SK-N-SH treated with all-trans-retinoic acid at 6 μM for 48 hours (cell line): ENCODE data around the gene PKDREJ.

ENCODE experiments used
- ATAC-seq: fragments of 200-7000 bp; cut with Tn5 transposase; 3 replicates; pipeline ENCODE4 v1.9.1; 2020; ENCODE audit warnings: mild to moderate bottlenecking, moderate library complexity
- BACH2 ChIP-seq: fragments of 250-450 bp; sonication (Bioruptor Pico); IDR thresholded peaks from 2 replicates; pipeline ENCODE4 v1.9.0; 2021; ENCODE audit warnings: mild to moderate bottlenecking, borderline replicate concordance
- CREB5 ChIP-seq: fragments of 250-450 bp; sonication (Bioruptor Pico); IDR thresholded peaks from 2 replicates; pipeline ENCODE4 v1.5.1; 2020; ENCODE audit warnings: low read depth, mild to moderate bottlenecking, moderate library complexity
- CSDC2 ChIP-seq: fragments of 250-450 bp; sonication (Bioruptor Pico); IDR thresholded peaks from 2 replicates; pipeline ENCODE4 v1.5.0; 2020; ENCODE audit warnings: mild to moderate bottlenecking, moderate library complexity
- ESRRG ChIP-seq: fragments of 250-450 bp; sonication (Bioruptor Pico); IDR thresholded peaks from 2 replicates; pipeline ENCODE4 v1.6.1; 2021; ENCODE audit warnings: mild to moderate bottlenecking
- GLIS3 ChIP-seq: fragments of 250-450 bp; sonication (Bioruptor Pico); IDR thresholded peaks from 2 replicates; pipeline ENCODE4 v1.5.0; 2020; ENCODE audit warnings: mild to moderate bottlenecking, moderate library complexity
- ISL1 ChIP-seq: fragments of 250-450 bp; sonication (Bioruptor Pico); IDR thresholded peaks from 2 replicates; pipeline ENCODE4 v2.1.2; 2022; ENCODE audit warnings: mild to moderate bottlenecking, moderate library complexity
- PATZ1 ChIP-seq: fragments of 250-450 bp; sonication (Bioruptor Pico); IDR thresholded peaks from 2 replicates; pipeline ENCODE4 v1.8.0; 2020; ENCODE audit warnings: mild to moderate bottlenecking, moderate library complexity, borderline replicate concordance
- POU6F1 ChIP-seq: fragments of 250-450 bp; sonication (Bioruptor Pico); IDR thresholded peaks from 2 replicates; pipeline ENCODE4 v1.8.0; 2021; ENCODE audit warnings: low read depth, mild to moderate bottlenecking, moderate library complexity, borderline replicate concordance
- PPARA ChIP-seq: fragments of 250-450 bp; sonication (Bioruptor Pico); IDR thresholded peaks from 2 replicates; pipeline ENCODE4 v1.5.0; 2020; ENCODE audit warnings: mild to moderate bottlenecking, borderline replicate concordance
- RARB ChIP-seq: fragments of 250-450 bp; sonication (Bioruptor Pico); IDR thresholded peaks from 2 replicates; pipeline ENCODE4 v1.8.0; 2021; ENCODE audit warnings: mild to moderate bottlenecking, moderate library complexity
- SNAI2 ChIP-seq: fragments of 250-450 bp; sonication (Bioruptor Pico); IDR thresholded peaks from 2 replicates; pipeline ENCODE4 v1.5.0; 2020; ENCODE audit warnings: mild to moderate bottlenecking, moderate library complexity
- TCF4 ChIP-seq: fragments of 250-450 bp; sonication (Bioruptor Pico); IDR thresholded peaks from 2 replicates; pipeline ENCODE4 v1.8.0; 2021; ENCODE audit warnings: mild to moderate bottlenecking, moderate library complexity, borderline replicate concordance
- TOX ChIP-seq: fragments of 250-450 bp; sonication (Bioruptor Pico); IDR thresholded peaks from 2 replicates; pipeline ENCODE4 v1.8.0; 2021; ENCODE audit warnings: mild to moderate bottlenecking, moderate library complexity, borderline replicate concordance
- TSHZ2 ChIP-seq: fragments of 250-450 bp; sonication (Bioruptor Pico); IDR thresholded peaks from 2 replicates; pipeline ENCODE4 v1.5.0; 2020; ENCODE audit warnings: mild to moderate bottlenecking, moderate library complexity
- ZC3H10 ChIP-seq: fragments of 250-450 bp; sonication (Bioruptor Pico); IDR thresholded peaks from 2 replicates; pipeline ENCODE4 v1.5.1; 2021; ENCODE audit warnings: mild to moderate bottlenecking, moderate library complexity
- ZFP3 ChIP-seq: fragments of 250-450 bp; sonication (Bioruptor Pico); IDR thresholded peaks from 2 replicates; pipeline ENCODE4 v1.5.0; 2020; ENCODE audit warnings: mild to moderate bottlenecking, moderate library complexity
- ZFP30 ChIP-seq: fragments of 450-650 bp; formaldehyde crosslinking; IDR thresholded peaks from 2 replicates; pipeline ENCODE4 v1.5.0; 2022; ENCODE audit warnings: mild to moderate bottlenecking, moderate library complexity
- ZNF565 ChIP-seq: fragments of 450-650 bp; formaldehyde crosslinking; conservative IDR thresholded peaks from 2 replicates; pipeline ENCODE4 v1.5.0; 2020; ENCODE audit warnings: low read depth, mild to moderate bottlenecking, moderate library complexity
- ZNF70 ChIP-seq: fragments of 450-650 bp; formaldehyde crosslinking; IDR thresholded peaks from 2 replicates; pipeline ENCODE4 v1.5.0; 2020; ENCODE audit warnings: mild to moderate bottlenecking, moderate library complexity
- ZNF8 ChIP-seq: fragments of 450-650 bp; formaldehyde crosslinking; IDR thresholded peaks from 2 replicates; pipeline ENCODE4 v1.5.0; 2020; ENCODE audit warnings: mild to moderate bottlenecking, moderate library complexity
- TF ChIP-seq, protein P1 (sequence below): fragments of 250-450 bp; sonication (Bioruptor Pico); IDR thresholded peaks from 2 replicates; pipeline ENCODE4 v1.5.1; 2021; ENCODE audit warnings: mild to moderate bottlenecking, moderate library complexity

The PKDREJ gene

DNA sequence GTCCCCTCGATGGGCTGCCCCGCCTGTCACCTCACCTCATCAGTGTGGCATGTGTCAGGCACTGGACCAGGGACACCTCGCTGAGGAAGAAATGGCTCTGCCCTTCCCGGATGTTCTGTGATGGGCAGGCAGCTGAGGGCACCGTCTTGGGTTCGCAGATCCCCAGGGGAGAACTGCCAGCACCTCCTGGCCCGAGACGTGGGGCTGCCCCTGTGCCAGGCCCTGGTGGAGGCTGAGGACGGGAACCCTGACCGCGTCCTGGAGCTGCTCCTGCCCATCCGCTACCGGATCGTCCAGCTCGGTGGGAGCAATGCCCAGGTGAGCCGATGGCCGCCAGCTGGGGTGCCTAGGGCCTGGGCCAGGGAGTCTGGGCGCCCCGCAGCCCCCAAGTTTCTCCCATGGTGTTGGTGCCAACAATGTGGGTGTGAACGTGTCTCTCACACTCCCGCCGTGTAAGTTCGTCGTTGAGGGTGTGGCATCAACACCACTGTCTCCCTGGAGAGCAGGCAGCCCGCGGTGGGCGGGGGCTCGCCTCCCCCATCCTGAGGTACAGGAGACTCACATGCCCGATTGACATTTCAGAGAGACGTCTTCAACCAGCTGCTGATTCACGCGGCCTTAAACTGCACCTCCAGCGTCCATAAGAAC, 26.2 kb upstream of the PKDREJ start:
- TF ChIP-seq PATZ1 (CRISPR knock-in tag) (no peak), TCF4 (CRISPR knock-in tag) (no peak), ZC3H10 (CRISPR knock-in tag) (no peak), SNAI2 (CRISPR knock-in tag) (no peak), ZFP3 (CRISPR knock-in tag) (no peak), ESRRG (no peak), ZNF70 (CRISPR knock-in tag) (no peak), CSDC2 (CRISPR knock-in tag) (no peak), CREB5 (CRISPR knock-in tag) (no peak), TSHZ2 (CRISPR knock-in tag) (no peak), ZNF565 (CRISPR knock-in tag) (no peak), TOX (CRISPR knock-in tag) (no peak), PPARA (CRISPR knock-in tag) (no peak), BACH2 (CRISPR knock-in tag) (no peak), GLIS3 (CRISPR knock-in tag) (no peak), ISL1 (CRISPR knock-in tag) (no peak), RARB (CRISPR knock-in tag) (no peak)
- TF ChIP-seq, protein P1, sequence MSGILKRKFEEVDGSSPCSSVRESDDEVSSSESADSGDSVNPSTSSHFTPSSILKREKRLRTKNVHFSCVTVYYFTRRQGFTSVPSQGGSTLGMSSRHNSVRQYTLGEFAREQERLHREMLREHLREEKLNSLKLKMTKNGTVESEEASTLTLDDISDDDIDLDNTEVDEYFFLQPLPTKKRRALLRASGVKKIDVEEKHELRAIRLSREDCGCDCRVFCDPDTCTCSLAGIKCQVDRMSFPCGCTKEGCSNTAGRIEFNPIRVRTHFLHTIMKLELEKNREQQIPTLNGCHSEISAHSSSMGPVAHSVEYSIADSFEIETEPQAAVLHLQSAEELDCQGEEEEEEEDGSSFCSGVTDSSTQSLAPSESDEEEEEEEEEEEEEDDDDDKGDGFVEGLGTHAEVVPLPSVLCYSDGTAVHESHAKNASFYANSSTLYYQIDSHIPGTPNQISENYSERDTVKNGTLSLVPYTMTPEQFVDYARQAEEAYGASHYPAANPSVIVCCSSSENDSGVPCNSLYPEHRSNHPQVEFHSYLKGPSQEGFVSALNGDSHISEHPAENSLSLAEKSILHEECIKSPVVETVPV, result no peak

GRCh38 chr22:46288846-46289243, 25.7 kb upstream of the PKDREJ start:
- TF ChIP-seq ZFP30 (CRISPR knock-in tag), result no peak
- TF ChIP-seq ZNF70 (CRISPR knock-in tag), result no peak
- TF ChIP-seq ZNF8 (CRISPR knock-in tag), result no peak
- no peak for TF ChIP-seq POU6F1 (CRISPR knock-in tag)
- no peak for TF ChIP-seq SNAI2 (CRISPR knock-in tag)
- no peak for TF ChIP-seq TSHZ2 (CRISPR knock-in tag)
- TF ChIP-seq, protein P1, result no peak
- TF ChIP-seq RARB (CRISPR knock-in tag), result no peak
- no peak for TF ChIP-seq ZC3H10 (CRISPR knock-in tag)
- no peak for TF ChIP-seq CSDC2 (CRISPR knock-in tag)
- no peak for TF ChIP-seq TOX (CRISPR knock-in tag)
- TF ChIP-seq BACH2 (CRISPR knock-in tag), result no peak
- TF ChIP-seq ESRRG, result no peak
- ATAC-seq, result no peak

More for the DNA sequence above, 26.2 kb upstream of the PKDREJ start:
- no peak for ATAC-seq
